HG02884 (cell line): Measurements from ENCODE around the gene BACH2.

ENCODE experiments used
- ATAC-seq: cut with Tn5 transposase; IDR thresholded peaks from one replicate; pipeline ENCODE4 v1.9.1; 2021; ENCODE audit warnings: mild to moderate bottlenecking, moderate library complexity; ENCODE audit not compliant: unreplicated experiment

Gene BACH2

DNA sequence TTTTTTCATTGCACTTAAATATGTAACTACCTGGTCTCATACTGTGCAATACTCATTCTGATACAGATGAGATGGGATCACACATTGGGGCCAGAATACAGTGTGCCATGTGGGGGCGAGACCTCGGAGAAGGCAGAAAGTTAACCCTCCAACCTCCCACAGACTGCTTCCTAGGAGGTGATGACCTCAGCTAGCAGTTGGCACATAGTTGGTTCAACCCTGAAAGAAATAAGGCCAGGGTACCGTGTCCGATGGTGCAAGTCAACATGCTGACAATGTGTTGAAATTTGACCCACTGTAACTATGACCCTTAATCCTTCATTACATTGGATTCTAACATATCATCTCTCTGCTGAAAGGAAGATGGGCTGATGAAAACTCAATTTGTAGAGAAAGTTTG lies 340.5 kb downstream of the BACH2 start:
- ATAC-seq, result no peak

DNA sequence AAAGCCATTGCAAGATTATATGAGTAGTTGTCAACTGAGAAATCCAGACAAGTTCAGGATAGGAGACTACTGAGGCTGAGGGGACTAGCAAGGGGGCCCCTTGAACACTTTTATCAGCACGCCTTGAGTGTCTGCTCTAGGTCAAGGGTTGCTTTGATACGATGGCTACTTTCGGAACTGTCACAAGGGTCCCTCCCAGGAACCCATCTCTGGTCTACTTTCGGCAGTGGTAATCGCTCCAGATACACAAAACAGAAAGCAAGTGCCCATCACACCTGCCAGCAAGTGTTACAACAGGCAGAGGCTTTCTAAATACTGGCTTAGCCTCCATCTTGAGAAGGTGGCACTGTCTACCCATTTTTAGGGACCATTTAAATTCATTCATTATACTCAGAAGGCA lies 341.3 kb downstream of the BACH2 start:
- ATAC-seq, result no peak

DNA sequence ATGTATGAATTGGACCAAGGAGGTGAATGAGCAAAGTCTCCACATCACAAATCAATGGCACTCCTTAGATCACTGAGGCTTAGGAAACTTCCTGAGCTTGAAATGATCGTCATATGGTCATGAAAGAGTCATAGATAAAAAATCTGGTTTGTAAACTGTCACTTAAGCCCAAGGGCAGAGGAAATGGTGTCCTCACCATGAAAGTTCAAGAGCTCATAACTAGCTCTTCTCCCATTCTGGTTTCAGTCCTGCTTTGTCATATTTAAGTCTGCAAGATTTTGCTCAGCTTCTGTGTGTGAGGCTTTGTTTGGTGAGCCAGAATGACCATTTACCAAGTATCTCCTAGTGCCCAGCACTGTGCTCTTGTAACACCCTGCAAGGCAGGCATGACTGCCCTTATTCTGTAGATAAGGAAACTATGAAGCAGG lies 341.9 kb downstream of the BACH2 start:
- ATAC-seq, result no peak

DNA sequence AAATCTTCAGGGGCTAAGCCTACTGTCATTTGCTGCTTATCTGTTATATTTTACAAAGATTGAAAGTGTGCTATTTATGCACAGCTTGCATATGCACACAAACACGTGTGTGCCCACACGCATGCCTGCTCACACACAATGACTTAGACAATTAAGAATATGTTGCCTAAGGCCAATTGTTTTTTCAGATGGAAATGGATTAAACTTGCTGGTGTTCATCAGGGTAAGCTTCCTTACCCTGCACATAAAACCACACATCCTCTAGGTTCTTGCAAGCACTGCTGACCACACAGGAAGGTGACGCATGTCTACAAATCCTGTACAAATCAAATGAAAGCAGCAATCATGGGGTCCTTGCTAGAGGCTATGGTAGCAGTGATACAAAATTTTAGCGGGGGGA lies 344.0 kb downstream of the BACH2 start:
- ATAC-seq, result no peak

DNA sequence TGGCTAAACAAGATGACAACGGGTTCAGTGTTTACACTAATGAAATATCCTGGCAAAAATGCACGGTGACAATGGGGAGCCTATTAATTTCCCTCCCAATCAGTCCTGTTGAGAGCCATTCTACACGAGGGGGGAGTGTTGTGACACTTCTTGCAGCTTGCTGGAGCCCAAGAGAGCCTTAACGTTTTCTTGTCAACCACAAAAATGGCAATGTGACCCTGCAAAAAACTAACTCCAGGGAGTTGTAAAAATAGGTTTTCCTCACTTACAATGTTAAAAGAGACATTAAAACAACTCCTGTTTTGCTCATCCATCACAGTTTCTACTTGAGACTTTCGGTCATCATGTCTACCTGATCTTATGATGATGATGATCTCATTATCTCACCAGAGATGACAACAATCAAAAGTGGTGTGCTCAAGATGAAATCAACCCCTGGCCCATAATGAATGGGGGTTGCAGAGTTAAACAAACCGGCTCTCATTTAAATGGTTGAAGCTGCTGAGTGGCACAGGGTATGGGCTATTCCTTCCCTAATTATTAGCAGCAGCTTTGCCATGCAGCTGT lies 344.5 kb downstream of the BACH2 start:
- ATAC-seq, result no peak

DNA sequence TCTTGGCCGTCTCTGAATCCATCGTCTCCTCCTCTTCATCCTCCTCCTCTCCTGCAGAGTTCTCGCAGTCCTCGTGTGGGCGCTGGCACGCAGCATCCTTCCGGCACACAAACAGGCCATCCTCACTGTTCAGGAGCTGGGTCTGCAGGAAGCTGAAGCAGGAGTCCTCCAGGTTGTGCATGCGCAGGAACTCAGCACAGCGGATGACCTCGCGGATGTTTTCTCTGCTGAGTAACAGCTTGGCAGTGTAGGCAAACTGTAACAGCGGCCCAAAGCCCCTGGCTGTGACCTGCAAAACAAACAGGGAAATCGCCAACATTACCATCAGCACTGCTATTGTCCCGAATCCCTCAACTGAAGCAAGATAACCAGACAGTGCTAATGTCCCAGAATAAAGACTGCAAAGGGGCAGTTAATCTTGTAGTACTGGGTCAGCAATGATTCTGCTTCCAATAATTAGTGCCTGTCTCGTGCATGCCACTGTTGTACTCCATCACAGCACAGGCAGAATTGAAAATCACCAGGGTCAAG lies 345.0 kb downstream of the BACH2 start:
- ATAC-seq, result no peak

DNA sequence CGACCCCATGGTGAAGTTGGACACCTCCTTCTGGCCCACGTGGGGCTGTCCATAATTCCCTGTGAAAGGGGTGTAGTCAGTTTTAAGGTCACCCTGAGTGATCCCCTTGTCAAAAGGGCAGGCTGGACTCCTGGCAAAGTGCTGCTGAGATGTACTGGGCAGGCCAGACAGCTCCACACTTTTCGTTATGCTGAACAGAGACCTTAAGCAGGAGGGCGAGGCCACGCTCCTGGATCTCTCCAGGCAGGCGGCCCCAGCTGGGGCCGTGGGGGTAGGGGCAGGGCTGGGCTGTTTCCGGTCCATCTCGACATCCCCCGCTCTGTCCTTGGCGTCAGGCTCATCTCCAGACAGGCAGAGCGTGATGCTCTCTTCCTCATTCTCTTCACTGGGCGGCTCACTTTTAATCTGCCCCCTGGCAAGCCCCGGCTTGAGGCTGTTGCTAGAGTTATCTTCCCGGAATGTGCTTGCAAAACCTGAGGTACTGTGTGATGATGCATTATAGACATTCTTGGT lies 345.7 kb downstream of the BACH2 start:
- ATAC-seq, result no peak

DNA sequence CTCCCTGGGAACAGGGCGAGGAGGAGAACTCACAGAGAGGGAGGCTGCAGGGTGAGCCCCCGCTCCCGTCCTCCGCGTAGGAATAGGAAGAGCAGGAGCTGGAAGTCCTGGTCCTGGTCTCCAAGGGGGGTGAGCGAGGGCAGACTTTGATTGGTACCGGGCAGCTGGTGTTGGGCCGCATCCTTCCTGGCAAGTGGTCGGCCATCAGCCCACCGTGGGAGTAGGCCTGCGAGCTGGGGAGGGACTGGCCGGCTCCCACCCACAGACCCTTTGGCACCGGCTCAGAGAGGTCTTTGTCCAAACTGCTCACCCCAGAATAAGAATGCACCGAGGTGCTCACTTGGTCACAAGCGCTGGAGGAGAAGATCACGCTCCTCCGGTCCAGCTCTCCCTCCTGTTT lies 346.2 kb downstream of the BACH2 start:
- ATAC-seq, result no peak

DNA sequence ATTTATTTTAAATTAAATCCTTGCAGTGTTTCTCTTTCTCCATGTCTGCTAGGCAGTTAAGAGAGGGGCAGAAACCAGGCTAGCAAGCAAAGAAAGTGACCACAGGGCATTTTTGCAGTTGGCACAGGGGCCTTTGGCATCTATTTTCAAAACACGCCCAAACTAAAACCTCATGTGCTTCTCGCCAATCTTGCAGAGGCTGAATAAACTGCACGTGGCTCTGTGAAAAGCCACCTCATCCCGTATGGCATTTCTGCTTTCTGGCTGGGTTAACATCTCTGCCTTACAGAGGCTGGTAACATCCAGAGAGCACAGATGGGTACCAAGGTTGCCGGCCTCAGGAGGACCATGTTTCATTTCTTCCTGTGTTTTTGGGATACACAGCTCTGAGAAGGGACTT lies 347.8 kb downstream of the BACH2 start:
- no peak for ATAC-seq

DNA sequence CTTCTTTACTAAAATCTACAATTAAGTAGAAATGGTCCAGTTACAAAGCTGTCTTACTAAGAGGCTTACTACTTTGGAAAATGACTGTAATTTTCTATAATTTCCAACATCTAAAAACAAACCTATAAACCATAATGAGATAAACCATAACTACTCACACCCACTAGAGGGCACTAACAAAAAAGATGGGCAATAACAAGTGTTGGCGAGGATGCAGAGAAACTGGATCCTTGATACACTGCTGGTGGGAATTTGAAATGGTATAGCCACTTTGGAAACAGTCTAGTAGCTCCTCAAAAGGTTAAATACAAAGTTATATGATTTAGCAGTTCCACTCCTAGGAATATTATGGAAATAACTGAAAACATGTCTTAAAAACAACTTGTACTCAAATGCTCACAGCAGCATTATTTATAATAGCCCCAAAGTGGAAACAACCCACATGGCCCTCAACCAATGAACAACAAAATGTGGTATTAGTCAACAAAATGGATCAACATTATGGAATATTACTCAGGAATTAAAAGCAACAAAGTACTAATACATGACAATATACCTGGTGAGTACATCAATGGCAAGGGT lies 351.7 kb downstream of the BACH2 start:
- ATAC-seq, result no peak

DNA sequence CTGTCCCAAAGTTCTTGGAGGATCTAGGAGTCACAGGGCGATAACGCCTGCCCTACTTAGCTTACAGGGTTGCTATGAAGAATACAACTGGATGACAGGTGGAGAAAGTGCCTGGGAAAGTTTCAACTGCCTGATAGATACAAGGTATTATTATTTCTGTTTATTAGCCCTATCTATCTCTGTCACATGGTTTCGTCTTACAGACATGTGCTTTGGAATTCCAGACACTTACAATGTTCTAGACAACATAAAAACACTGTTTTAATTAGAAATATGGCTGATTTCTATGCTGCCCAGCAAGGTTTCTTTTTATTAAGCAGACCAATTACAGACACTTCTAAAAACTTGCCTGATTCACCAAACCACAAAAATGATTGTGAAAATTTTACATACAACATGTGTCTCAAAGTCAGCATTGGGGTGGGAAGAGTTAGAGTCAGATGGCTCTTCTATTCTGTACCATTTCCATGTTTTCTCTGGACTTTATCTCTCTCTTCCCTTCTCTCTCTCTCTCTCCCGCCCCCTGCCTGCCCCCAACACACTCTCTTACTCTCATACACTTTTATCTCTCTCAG lies 352.4 kb downstream of the BACH2 start:
- no peak for ATAC-seq

DNA sequence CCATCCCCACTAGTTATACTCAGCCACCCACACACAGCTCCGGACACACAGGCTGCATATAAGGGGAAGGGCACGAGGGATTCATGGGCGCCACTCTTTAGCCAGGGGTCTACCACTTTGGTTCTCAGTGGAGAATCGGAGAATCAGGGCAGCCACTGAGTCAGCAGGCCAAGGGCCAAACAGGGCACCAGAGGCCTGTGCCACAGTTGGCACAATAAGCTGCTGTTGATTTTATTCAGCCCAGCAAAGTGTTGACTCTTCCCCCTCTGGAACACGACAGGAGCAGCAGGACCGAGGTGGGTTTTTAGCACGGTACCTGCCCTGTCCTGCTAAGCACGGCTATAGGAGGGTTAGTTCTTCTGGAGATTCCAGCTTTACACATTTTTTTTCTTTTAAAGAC lies 354.0 kb downstream of the BACH2 start:
- ATAC-seq, result no peak

DNA sequence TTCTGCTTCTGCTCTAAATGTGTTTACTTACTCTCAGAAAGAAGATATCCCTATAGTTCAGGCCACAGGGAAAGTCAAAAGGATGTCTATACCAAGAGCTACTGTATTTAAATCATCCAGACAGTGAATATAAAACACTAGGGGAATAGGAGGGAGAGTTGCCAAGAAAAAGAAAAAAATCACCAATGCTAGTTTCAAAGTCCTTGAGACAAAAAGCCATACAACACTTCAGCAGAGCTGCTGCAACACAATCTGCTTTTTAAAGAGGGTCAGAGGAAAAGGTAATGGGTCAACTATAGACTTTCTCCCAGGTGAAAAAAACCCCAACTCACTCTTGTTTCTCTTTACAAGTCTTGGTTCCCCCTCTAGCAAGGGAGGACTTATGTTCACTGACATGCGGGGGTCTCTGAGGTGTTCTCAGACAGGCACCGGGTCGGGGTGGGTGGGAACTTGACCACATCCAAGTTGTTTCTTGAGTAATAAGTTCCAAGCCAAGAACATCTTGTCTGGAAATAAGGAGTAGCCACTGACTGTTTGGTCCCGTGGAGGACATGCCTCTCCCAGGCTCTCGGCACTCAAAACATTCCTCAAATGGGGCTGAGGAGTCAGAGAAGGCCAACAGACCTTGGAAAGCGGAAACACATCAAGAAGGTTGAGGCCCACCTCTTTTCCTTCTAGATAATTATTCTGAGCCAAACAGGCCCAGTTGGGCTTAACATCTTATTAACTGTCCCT lies 354.7 kb downstream of the BACH2 start:
- ATAC-seq, result no peak

DNA sequence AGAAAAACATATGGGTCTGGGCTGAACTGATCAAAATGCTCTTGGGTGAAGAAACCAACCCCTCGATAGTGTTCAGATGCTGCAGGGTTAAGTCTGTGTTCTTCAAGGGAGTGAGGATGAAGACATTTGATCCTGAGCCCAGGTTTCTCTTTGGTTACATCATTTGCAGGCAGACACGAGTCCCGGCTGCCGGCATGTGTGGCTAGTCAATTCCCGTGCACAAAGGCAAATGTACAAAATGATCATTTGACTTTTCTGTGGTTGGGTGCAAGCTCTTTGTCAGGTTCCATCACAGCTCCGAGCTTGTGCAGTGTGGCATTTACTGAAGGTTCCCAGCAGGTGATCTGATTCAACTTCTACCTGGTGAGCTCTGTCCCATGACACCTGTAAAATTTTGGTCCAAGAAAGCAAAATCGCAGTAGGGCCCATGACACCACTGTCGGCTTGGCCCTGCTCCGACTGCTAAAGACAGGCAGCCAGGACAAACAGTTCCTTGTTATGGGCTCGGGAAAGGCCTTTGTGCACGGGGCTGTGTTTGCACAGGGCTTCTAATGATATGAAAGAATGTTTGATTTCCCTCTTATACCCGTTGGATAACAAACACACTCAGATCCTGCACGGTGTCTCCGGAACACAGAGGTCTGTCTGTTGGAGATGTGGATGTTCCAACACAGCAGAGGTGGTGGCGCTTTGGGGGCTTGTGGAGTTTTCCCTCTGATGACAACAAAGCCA lies 355.4 kb downstream of the BACH2 start:
- ATAC-seq, result no peak

DNA sequence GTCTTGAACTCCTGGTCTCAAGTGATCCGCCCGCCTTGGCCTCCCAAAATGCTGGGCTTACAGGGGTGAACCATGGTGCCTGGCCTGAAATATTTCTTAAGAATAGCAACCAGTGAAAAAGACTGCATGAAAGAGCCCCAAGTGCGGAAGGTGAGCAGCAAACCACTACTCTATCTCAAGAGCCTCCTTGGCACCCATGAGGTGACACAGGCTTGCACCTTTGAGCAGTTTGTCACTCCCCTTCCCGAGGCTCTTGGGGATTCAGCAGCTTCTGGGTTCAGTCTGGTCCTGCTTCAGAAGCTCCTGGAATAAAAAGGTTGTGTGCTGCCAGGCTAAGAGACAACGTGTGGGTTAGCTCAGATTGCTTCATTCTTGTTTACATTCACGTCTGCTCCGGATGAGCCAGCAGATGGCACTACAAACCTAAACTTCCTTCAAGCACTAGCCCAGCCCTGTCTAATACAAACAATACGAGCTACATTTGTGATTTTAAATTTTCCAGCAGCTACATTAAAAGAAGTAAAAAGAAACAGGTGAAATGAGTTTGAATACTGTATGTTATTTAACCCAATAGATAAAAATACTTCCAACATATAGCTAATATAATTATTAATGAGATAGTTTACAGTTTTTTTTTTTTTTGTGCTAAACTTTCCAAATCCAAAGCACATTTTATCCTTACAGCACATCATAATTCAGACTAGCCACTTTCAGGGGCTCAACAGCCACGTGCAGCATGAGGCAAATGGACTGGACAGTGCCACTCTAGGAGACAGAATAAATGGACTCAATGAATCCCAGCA lies 356.2 kb downstream of the BACH2 start:
- no peak for ATAC-seq

DNA sequence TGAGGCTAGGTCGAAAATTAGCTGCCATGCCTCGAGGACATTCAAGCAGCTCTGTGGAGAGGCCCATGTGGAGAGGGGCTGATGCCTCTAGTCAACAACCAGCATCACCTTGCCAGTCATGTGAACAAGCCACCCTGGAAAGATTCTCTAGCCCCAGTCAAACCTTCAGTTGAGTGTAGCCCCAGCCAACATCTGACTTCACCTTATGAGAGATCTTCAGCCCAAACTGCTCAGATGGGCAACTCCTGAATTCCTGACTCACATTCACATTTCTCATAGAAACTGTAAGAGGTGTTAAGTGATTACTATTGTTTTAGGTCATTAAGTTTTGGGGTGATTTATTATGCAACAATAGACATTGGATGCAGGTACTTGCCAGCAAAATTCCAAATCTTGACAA lies 357.5 kb downstream of the BACH2 start:
- ATAC-seq, result no peak

DNA sequence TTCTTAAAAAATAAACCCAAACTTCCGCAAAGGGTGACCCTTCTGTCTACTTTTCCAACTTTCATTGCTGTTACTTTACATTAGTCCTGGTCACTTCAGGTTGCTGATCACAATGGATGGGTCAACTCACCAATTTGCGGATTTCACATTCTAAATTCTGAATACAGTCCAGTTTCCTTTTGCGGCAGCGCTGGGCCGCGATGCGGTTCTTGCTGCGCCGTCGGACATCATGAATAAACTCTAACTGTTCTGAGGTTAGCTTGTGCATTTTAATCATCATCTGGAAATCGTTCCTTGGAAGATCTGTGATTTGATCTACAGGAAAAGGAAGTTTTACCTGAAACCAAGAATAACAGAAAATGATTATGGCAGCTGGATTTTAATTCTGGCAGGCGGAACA lies 358.6 kb downstream of the BACH2 start:
- no peak for ATAC-seq

DNA sequence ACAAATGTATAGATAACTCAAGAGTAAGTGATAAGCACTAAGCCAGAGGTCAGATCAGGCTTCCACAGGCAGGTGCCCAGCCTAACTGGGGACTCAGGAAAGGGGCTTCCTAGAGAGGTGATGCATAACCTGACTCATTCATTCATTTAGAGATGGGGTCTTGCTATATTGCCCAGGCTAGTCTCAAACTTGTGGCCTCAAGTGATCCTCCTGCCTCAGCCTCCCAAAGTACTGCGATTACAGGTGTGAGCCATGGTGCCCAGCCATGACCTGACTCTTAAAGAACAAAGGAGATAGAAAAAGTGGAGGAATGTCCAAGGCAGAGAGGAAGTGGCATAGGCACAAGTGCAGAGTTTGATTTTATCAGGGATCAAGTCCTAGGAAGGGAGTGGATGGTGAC lies 360.5 kb downstream of the BACH2 start:
- no peak for ATAC-seq

DNA sequence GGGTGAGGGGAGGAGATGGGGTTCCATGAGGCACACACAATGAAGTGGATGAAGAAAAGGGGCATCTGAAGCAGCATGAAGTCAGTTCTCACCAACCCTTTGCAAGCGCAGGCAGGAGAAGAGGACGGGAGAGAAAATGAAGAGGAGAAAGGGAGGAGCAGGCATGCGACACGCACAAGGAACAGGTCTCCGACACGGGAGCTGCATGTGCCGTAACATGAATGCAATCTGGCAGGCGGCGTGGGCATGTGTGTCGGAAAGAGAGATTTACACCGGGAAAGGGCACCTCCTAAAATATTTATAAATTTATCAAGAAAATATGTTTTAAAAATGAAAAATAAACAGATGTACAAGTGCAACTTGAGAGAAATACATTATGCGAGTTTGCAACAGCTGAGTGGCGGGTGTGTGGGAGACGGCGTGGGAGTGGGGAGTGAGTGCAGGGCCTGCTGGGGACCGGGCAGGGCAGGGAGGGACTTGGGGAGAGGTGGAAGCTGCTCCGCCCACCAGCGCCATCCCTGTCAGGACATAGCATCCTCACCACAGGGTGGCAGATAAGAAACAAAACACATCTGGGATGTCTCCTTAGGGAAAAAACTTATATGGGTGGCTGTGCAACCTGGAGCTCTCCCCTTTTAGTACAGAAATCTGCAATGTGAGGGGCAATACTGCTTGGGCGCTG lies 361.8 kb downstream of the BACH2 start:
- no peak for ATAC-seq
